Heart right ventricle (tissue), 16 donors: Measurements from ENCODE around the gene SLC23A2. TPM values are rescaled to one million over a fixed set of nuclear protein-coding genes. Genes with fewer than 3 reads are reported as not detected.

Experiments used
- ATAC-seq, 8 donors: fragments of 200-7000 bp; cut with Tn5 transposase; one replicate each; pipeline ENCODE4 v1.9.1; 2020; ENCODE audit warnings: mild to moderate bottlenecking in 8 of 8, moderate library complexity in 8 of 8, moderate number of reproducible peaks in 1 of 8
- DNase-seq, 2 donors: peaks; one replicate each; pipeline ENCODE4 v3.0.0-alpha.2; 2020
- H3K27ac ChIP-seq, 10 donors: fragments of 200-600 bp; sonication (generic) in 2 of 10; one replicate each; pipeline versions ENCODE4 v1.5.0 to v1.8.0; 2020 to 2022; ENCODE audit warnings: mild to moderate bottlenecking in 3 of 10
- H3K27me3 ChIP-seq, 7 donors: fragments of 200-600 bp; one replicate each; pipeline ENCODE4 v1.8.0; 2021 to 2022; ENCODE audit warnings: mild to moderate bottlenecking in 2 of 7
- H3K36me3 ChIP-seq, 9 donors: fragments of 200-600 bp; sonication (generic) in 1 of 9; one replicate each; pipeline versions ENCODE4 v1.5.0 to v1.8.0; 2020 to 2022; ENCODE audit warnings: mild to moderate bottlenecking in 2 of 9
- H3K4me1 ChIP-seq, 9 donors: fragments of 200-600 bp; sonication (generic) in 1 of 9; one replicate each; pipeline versions ENCODE4 v1.5.0 to v1.8.0; 2020 to 2022; ENCODE audit warnings: mild to moderate bottlenecking in 4 of 9
- H3K4me3 ChIP-seq, 10 donors: fragments of 200-600 bp; sonication (generic) in 2 of 10; one replicate each; pipeline versions ENCODE4 v1.5.0 to v1.8.0; 2020 to 2022; ENCODE audit warnings: mild to moderate bottlenecking in 7 of 10, moderate library complexity in 2 of 10
- H3K9me3 ChIP-seq, 11 donors: fragments of 200-600 bp in 10 of 11; sonication (generic) in 2 of 11; one replicate each; pipeline versions ENCODE4 v1.5.0 to v1.8.0; 2013 to 2022; ENCODE audit warnings: mild to moderate bottlenecking in 2 of 11, control low read depth in 1 of 11, moderate library complexity in 1 of 11
- CTCF ChIP-seq, 9 donors: fragments of 200-600 bp; sonication (generic) in 2 of 9; IDR thresholded peaks; one replicate each; pipeline versions ENCODE4 v1.5.0 to v1.8.0; 2021 to 2022; ENCODE audit warnings: antibody characterized with exemption in 9 of 9, mild to moderate bottlenecking in 5 of 9, moderate library complexity in 1 of 9
- WGBS, 2 donors: extraction: QIAGEN DNeasy Blood & Tissue Kit; methylation state at CpG; one replicate each; pipeline ENCODE4 v1.1.7; 2013; ENCODE audit warnings: inconsistent platforms in 1 of 2; 5-methylcytosine and 5-hydroxymethylcytosine counted together
- intact Hi-C, 10 donors: fragments of 100-400 bp; cut with DNase I; formaldehyde crosslinking; loops; one replicate each; pipeline versions ENCODE4 v1.11.1 to v1.14.2; 2022
- polyA plus RNA-seq, 2 donors: library from polyadenylated mRNA; stranded (reverse); fragments of 200-250 nt; gene quantifications; one replicate each; pipeline ENCODE4 v1.2.3, GENCODE V29; 2013
- total RNA-seq, 10 donors: library from RNA; stranded (reverse); fragmentation: NEBNext Ultra II Directional in 3 of 10; extraction: Animal tissue kit (Norgen Biotek cat#: 25700) in 3 of 10; gene quantifications; one replicate each; pipeline versions ENCODE4 v1.2.1 to v1.2.4, GENCODE V29; 2021 to 2023
- donor health status: Arrhythmogenic right ventricular cardiomyopathy.
- donor health status: ischemic (EF 13 %, LVEDD 7.1; RV severe dilation, severe dysfunction).
- donor health status: healthy with polysubstance abuse.
- donor health status: DM: no; HTN: yes; CAD: no.
- donor health status: DM: no; HTN: no; CAD: no.
- donor health status: ischemic (EF 25% LVEDD 6.9; RV normal size, moderate dysfunction).
- donor health status: ischemic (EF 25% LVEDD 5.7; RV mildly dilated, moderate dysfunction).
- donor health status: healthy.
- donor health status: DM: yes; HTN: yes; CAD: no.
- donor health status: Ischemic cardiomyopathy.
- donor health status: ischemic (EF 35%, LVEDD 5.7; RV mildly dilated, moderate dysfunction).
- donor health status: nonischemic (EF 11% LVEDD 7.7; RV severe dilation, severe dysfunction).
- donor health status: DM: yes; HTN: yes; CAD: no.
- donor health status: PGD.
- donor health status: ischemic (EF 29% LVEDD 5.4; RV normal size, mild dysfunction).
- donor health status: nonischemic (EF 23%, LVEDD 6.1; RV moderate dilation, normal function).

The SLC23A2 gene
- total and polyA plus RNA-seq, 12 donors, result 2.0 to 12.3 (median 6.9) TPM

GRCh38 chr20:4896119-4896702 is 105.1 kb downstream of the SLC23A2 start:
- Histone ChIP-seq H3K27me3 (no peaks in the 10 kb centered on the region), H3K9me3 (no peaks in the 10 kb centered on the region), H3K4me1 (peaks cover 0 to 26% (median 5%) of the 10 kb centered on the region in 9 donors), H3K27ac (no peak overlapping the region), H3K36me3 (peaks cover 0 to 30% (median 9%) of the 10 kb centered on the region in 9 donors), H3K4me3 (no peak overlapping the region)
- intact Hi-C loops, result no loop called here
- DNase-seq, result no peak
- no peak for TF ChIP-seq CTCF (IDR thresholded peaks at IDR 0.05)
- WGBS, 2 donors, result 87 to 91% methylated on average over 16 of the region's 16 CpGs
- ATAC-seq, result no peak

- intact Hi-C loops, result no loop called here
- H3K9me3 ChIP-seq, result no peaks in the 10 kb centered on the region
These were observed 106.3 kb downstream of the SLC23A2 start for GRCh38 chr20:4894981-4895381.

GRCh38 chr20:4894409-4894808 is 106.9 kb downstream of the SLC23A2 start:
- intact Hi-C loops, result no loop called here
- H3K36me3 ChIP-seq, result peaks cover 0 to 28% (median 8%) of the 10 kb centered on the region in 9 donors
- no peak overlapping the region for H3K27ac ChIP-seq
- ATAC-seq (peak in 2 of 8 donors; percentile 31 to 38), DNase-seq (no peak)
- H3K9me3 ChIP-seq, result no peaks in the 10 kb centered on the region
- H3K27me3 ChIP-seq, result no peaks in the 10 kb centered on the region
- H3K4me1 ChIP-seq, result peaks cover 0 to 25% (median 5%) of the 10 kb centered on the region in 9 donors
- no peak overlapping the region for H3K4me3 ChIP-seq
- TF ChIP-seq CTCF (IDR thresholded peaks at IDR 0.05), result no peak
- whole genome bisulfite sequencing, 2 donors, result 85 to 88% methylated on average over 3 of the region's 3 CpGs

More at GRCh38 chr20:4894981-4895381, 106.3 kb downstream of the SLC23A2 start:
- no peak overlapping the region for H3K4me3 ChIP-seq
- no peaks in the 10 kb centered on the region for H3K27me3 ChIP-seq
- no peak overlapping the region for H3K27ac ChIP-seq
- ATAC-seq, result peak in 2 of 8 donors; percentile 29 to 40
- TF ChIP-seq CTCF (IDR thresholded peaks at IDR 0.05), result no peak
- peaks cover 0 to 25% (median 5%) of the 10 kb centered on the region in 9 donors for H3K4me1 ChIP-seq
- DNase-seq, result no peak
- peaks cover 0 to 28% (median 9%) of the 10 kb centered on the region in 9 donors for H3K36me3 ChIP-seq
- 91 to 94% methylated on average over 8 of the region's 8 CpGs for WGBS, 2 donors

GRCh38 chr20:4893709-4894108 is 107.6 kb downstream of the SLC23A2 start:
- H3K27me3 ChIP-seq, result no peaks in the 10 kb centered on the region
- DNase-seq (no peak), ATAC-seq (no peak)
- intact Hi-C loops, result no loop called here
- no peak for TF ChIP-seq CTCF (IDR thresholded peaks at IDR 0.05)
- peaks cover 0 to 21% (median 5%) of the 10 kb centered on the region in 9 donors for H3K4me1 ChIP-seq
- H3K27ac ChIP-seq, result no peak overlapping the region
- H3K36me3 ChIP-seq, result peaks cover 0 to 28% (median 3%) of the 10 kb centered on the region in 9 donors
- no peaks in the 10 kb centered on the region for H3K9me3 ChIP-seq
- H3K4me3 ChIP-seq, result no peak overlapping the region
- WGBS, 2 donors, result 92 to 94% methylated on average over 7 of the region's 7 CpGs
